Skeletal muscle satellite cell (primary cell): ENCODE results near the gene RARA.
"Not testable (repeated sequence)": the region's sequence is repeated elsewhere in the genome, so short reads cannot be mapped to it uniquely, and the experiment has no call there.

Experiments used
- H3K27me3 ChIP-seq: 2 replicates; pipeline ENCODE4 v1.7.0; 2013; ENCODE audit warnings: low read length; ENCODE audit not compliant: control insufficient read depth, insufficient read depth
- H3K36me3 ChIP-seq: 2 replicates; pipeline ENCODE4 v1.7.0; 2013; ENCODE audit warnings: mild to moderate bottlenecking, control low read depth, low read length; ENCODE audit not compliant: insufficient read depth
- H3K4me1 ChIP-seq: 2 replicates; pipeline ENCODE4 v1.7.0; 2013; ENCODE audit warnings: low read length; ENCODE audit not compliant: control insufficient read depth, insufficient read depth
- H3K4me2 ChIP-seq: 2 replicates; pipeline ENCODE4 v1.7.0; 2013; ENCODE audit warnings: mild to moderate bottlenecking, low read length
- H3K4me3 ChIP-seq: 2 replicates; pipeline ENCODE4 v1.7.0; 2013; ENCODE audit warnings: low read length
- H3K9ac ChIP-seq: 2 replicates; pipeline ENCODE4 v1.7.0; 2013; ENCODE audit warnings: mild to moderate bottlenecking, low read depth, low read length, moderate library complexity
- H3K9me3 ChIP-seq: replicated peaks from 2 replicates; pipeline ENCODE4 v1.7.0; 2013; ENCODE audit warnings: mild to moderate bottlenecking, control low read depth, low read length

RARA gene

GRCh38 chr17:40299159-40299757, 9.7 kb upstream of the RARA start:
- H3K9me3 ChIP-seq, H3K4me2 ChIP-seq, H3K4me3 ChIP-seq, H3K27me3 ChIP-seq, H3K9ac ChIP-seq: not testable (repeated sequence)
- peaks cover 15% of the 10 kb centered on the region for H3K36me3 ChIP-seq
- peaks cover 24% of the 10 kb centered on the region for H3K4me1 ChIP-seq

- peaks cover 27% of the 10 kb centered on the region for H3K4me1 ChIP-seq
- H3K27me3 ChIP-seq = no peaks in the 10 kb centered on the region
- peaks cover 8% of the 10 kb centered on the region for H3K36me3 ChIP-seq
- no peak overlapping the region for H3K4me3 ChIP-seq
- no peak overlapping the region for H3K9ac ChIP-seq
- H3K4me2 ChIP-seq = no peak overlapping the region
- H3K9me3 ChIP-seq = no peaks in the 10 kb centered on the region
Measured at GRCh38 chr17:40301315-40301714, 7.7 kb upstream of the RARA start.

- Histone ChIP-seq H3K4me1 (peaks cover 44% of the 10 kb centered on the region), H3K4me2 (peak overlapping the region; percentile 15), H3K9me3 (no peaks in the 10 kb centered on the region), H3K9ac (peak overlapping the region; percentile 9), H3K36me3 (peaks cover 8% of the 10 kb centered on the region), H3K27me3 (no peaks in the 10 kb centered on the region), H3K4me3 (no peak overlapping the region)
Measured at GRCh38 chr17:40303009-40303657, 5.8 kb upstream of the RARA start.

- H3K4me3 ChIP-seq = peak overlapping the region; percentile 7
- H3K36me3 ChIP-seq = peaks cover 8% of the 10 kb centered on the region
- H3K9ac ChIP-seq = peak overlapping the region; percentile 32
- peak overlapping the region; percentile 33 for H3K4me2 ChIP-seq
- no peaks in the 10 kb centered on the region for H3K9me3 ChIP-seq
- peaks cover 47% of the 10 kb centered on the region for H3K4me1 ChIP-seq
- H3K27me3 ChIP-seq = no peaks in the 10 kb centered on the region
Measured at GRCh38 chr17:40303708-40304551, 5.0 kb upstream of the RARA start.

GRCh38 chr17:40304552-40304863, 4.5 kb upstream of the RARA start:
- H3K4me3 ChIP-seq, H3K36me3 ChIP-seq, H3K27me3 ChIP-seq, H3K9me3 ChIP-seq: not testable (repeated sequence)
- Histone ChIP-seq H3K9ac (peak overlapping the region; percentile 32), H3K4me2 (peak overlapping the region; percentile 33), H3K4me1 (peaks cover 49% of the 10 kb centered on the region)

- not testable (repeated sequence) for H3K4me2 ChIP-seq, H3K4me3 ChIP-seq, H3K9ac ChIP-seq, H3K9me3 ChIP-seq, H3K36me3 ChIP-seq, H3K27me3 ChIP-seq
- peaks cover 52% of the 10 kb centered on the region for H3K4me1 ChIP-seq
Measured at GRCh38 chr17:40304866-40305265, 4.1 kb upstream of the RARA start.

GRCh38 chr17:40306395-40306794, 2.6 kb upstream of the RARA start:
- no peaks in the 10 kb centered on the region for H3K9me3 ChIP-seq
- peaks cover 59% of the 10 kb centered on the region for H3K4me1 ChIP-seq
- no peaks in the 10 kb centered on the region for H3K27me3 ChIP-seq
- H3K9ac ChIP-seq = no peak overlapping the region
- H3K4me3 ChIP-seq = no peak overlapping the region
- H3K4me2 ChIP-seq = no peak overlapping the region
- no peaks in the 10 kb centered on the region for H3K36me3 ChIP-seq

- peak overlapping the region; percentile 35 for H3K4me2 ChIP-seq
- H3K9ac ChIP-seq = no peak overlapping the region
- H3K4me3 ChIP-seq = peak overlapping the region; percentile 37
- peaks cover 67% of the 10 kb centered on the region for H3K4me1 ChIP-seq
- no peaks in the 10 kb centered on the region for H3K9me3 ChIP-seq
- H3K27me3 ChIP-seq = no peaks in the 10 kb centered on the region
- no peaks in the 10 kb centered on the region for H3K36me3 ChIP-seq
Measured at GRCh38 chr17:40307001-40307730, 1.8 kb upstream of the RARA start.

- no peak overlapping the region for H3K4me3 ChIP-seq
- H3K4me1 ChIP-seq = peaks cover 73% of the 10 kb centered on the region
- H3K36me3 ChIP-seq = no peaks in the 10 kb centered on the region
- H3K27me3 ChIP-seq = no peaks in the 10 kb centered on the region
- no peaks in the 10 kb centered on the region for H3K9me3 ChIP-seq
- H3K9ac ChIP-seq = no peak overlapping the region
- peak overlapping the region; percentile 35 for H3K4me2 ChIP-seq
Measured at GRCh38 chr17:40307740-40308239, 1.2 kb upstream of the RARA start.

GRCh38 chr17:40309949-40310510, 1.1 kb downstream of the RARA start:
- H3K4me1 ChIP-seq = peaks cover 74% of the 10 kb centered on the region
- H3K36me3 ChIP-seq = no peaks in the 10 kb centered on the region
- H3K4me2 ChIP-seq = no peak overlapping the region
- no peak overlapping the region for H3K9ac ChIP-seq
- no peaks in the 10 kb centered on the region for H3K9me3 ChIP-seq
- no peaks in the 10 kb centered on the region for H3K27me3 ChIP-seq
- no peak overlapping the region for H3K4me3 ChIP-seq

- peak overlapping the region; percentile 67 for H3K4me2 ChIP-seq
- H3K4me1 ChIP-seq = peaks cover 83% of the 10 kb centered on the region
- no peak overlapping the region for H3K4me3 ChIP-seq
- H3K27me3 ChIP-seq = no peaks in the 10 kb centered on the region
- no peaks in the 10 kb centered on the region for H3K9me3 ChIP-seq
- no peaks in the 10 kb centered on the region for H3K36me3 ChIP-seq
- peak overlapping the region; percentile 48 for H3K9ac ChIP-seq
Measured at GRCh38 chr17:40310882-40311391, 2.0 kb downstream of the RARA start.
